Activated CD4-positive, alpha-beta T cell treated with anti-CD3 and anti-CD28 coated beads, Interleukin-2, Interleukin-4, amounts not matched to agents 100 ng/mL and 50 ng/mL, durations not matched to agents 16 hours and 8 hours (primary cell): ENCODE results near the gene RAPSN.

Experiments used
- DNase-seq: peaks from one replicate; pipeline ENCODE4 v3.0.0-alpha.2; 2020; ENCODE audit warnings: low spot score

RAPSN gene

DNA sequence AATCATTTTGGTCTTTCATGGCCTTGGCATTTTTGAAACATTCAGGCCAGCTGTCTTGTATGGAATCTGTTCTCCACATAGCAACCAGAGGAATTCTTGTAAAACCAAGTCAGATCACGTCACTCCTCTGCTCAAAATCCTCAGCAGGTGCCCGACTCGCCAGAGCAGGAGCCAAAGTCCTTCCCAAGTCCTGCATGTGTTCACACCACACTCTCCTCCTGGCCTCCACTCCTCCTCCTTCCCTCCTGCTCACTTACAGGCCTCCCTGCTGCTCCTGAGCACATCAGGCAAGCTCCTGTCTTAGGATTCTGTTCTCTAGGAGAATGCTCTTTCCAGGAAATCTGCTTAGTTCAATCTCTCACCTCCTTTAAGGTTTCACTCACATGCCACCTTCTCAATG lies 15.8 kb downstream of the RAPSN start:
- DNase-seq = no peak

DNA sequence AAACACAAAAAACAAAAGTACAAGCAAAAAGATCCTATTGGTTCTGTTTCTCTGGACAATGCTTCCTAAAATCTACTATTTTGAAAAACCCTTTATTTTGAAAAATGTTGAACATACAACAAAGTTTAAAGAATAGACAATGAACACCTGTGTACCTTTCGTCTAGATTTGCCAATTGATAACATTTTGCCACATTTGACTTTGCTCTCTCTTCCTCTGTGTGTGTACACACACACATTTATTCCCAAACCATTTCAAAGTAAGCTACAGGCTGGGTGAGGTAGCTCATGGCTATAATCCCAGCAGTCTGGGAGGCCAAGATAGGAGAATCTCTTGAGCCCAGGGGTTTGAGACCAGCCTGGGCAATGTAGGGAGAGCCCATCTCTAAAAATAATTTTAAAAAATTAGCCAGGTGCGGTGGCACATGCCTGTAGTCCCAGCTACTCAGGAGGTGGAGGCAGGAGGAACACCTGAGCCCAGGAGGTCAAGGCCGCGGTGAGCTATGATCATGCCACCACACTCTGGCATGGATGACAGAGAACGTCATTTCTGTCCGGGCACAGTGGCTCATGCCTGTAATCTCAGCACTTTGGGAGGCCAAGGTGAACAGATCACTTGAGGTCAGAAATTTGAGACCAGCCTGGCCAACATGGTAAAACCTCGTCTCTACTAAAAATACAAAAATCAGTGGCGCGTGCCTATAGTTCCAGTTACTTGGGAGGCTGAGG lies 17.4 kb downstream of the RAPSN start:
- no peak for DNase-seq

DNA sequence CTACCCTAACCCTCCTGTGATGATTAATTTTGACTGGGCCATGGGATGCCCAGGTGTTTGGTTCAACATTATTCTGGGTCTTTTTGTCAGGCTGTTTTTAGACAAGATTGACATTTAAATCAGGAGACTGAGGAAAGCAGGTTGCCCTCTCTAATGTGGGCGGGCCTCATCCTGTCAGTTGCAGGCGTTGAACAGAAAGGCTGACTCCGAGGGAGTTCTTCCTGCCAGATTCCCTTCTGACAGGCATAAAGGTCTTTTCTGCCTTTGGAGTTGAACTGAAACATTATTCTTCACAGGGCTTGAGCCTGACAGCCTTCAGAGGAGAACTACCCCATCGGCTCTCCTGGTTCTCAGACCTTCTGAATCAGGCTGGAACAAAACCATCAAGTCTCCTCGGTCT lies 18.4 kb downstream of the RAPSN start:
- DNase-seq = no peak

DNA sequence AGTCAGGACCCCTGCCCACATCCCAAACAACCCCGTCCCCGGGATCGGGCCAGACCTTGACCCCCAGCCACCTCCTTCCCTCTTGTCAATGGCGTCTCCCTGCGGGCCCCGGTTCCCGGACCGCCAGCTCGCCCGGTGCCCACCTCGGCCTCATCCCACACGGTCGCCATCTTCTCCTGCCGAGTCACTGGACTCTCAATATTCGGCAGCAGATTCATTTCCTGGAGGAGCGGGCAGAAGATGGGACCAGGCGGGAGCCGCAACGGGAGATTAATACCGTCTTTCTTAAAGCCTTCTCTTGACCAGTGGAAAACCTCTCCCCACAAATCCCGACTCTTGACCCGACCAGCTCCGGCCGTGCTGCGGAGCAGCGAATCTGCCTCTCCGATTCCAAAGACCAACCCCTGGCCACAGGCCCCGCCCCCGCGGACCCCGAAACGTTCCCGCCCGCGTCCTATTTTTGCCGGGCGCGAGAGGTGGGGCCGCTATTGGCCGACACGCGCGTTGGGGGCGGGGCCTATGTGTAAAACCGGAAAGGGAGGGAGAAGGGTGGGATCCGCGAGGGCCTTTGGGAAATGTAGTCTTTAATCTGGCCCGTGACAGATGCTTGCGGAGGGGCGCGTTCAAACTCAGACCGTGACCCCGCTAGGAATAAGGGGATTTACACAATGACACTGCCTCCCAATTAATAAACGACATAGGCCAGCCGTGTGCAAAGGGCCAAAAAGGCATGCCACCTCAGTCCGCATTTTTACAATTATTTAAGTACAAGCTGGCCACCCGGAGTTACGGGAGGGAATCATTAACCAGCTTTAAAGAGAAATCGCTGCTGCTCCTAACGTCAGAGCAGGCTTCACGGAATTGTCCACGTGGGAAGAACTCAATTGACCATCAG lies 22.6 kb downstream of the RAPSN start, which contains the start of gene PSMC3:
PSMC3 (minus strand) TSS at position 378 of the 895 bp plus-strand sequence; CDS start at position 218, 160 bp downstream.
- peak; percentile 99 for DNase-seq

DNA sequence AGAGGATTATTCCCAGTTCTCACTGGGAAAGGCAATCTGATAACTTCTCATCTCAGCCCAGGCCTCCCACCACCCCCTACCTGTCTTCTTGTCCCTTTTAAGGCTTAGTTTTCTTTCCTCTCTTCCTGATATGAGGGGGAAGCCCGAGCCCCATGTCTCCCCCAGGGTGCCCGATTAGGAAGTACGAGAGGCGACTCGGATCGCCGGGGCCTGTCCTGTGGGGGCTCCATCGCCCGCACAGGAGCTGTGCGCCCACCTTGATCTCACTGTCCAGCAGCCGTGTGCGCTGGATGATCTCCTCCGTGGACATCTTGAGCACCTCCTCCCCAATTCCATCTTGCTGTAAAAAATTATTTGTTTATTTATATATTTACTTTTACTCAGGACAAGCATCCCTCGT lies 23.3 kb downstream of the RAPSN start:
- no peak for DNase-seq

DNA sequence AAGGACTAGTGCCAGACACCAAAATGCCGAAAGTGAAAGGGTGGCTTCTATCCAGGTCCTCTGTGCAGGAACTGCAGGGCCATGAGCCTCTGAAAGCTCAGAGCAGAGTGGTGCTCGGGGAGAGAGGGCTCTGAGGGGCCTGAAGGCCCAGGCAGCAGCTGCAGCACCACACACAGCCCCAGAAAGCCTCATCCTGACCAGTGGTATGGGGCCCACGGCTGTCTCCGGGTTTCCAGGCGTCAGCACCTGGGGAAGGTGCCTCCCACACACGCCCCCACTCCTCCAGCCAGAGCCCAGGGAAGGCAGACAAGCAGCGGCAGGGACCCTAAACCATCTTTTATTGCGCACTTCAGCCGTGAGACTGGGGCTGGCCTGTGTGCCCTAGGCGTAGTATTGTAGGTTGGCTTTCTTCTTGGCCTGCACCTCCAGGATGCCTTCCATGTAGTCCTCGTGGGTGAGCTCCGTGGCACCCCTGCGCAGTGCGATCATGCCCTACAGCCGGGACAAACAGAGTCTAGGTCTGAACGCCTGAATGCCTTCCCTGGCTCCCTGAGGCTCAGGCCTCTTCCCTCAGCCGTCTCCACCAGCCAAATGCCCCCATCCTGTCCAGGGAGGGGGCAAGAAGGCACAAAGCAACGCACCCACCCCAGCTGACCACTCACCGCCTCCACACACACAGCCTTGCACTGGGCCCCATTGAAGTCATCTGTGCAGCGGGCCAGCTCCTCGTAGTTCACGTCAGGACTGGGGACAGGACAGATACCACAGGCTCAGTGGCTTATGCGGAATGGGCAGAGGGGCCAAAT lies 30.3 kb downstream of the RAPSN start:
- no peak for DNase-seq

DNA sequence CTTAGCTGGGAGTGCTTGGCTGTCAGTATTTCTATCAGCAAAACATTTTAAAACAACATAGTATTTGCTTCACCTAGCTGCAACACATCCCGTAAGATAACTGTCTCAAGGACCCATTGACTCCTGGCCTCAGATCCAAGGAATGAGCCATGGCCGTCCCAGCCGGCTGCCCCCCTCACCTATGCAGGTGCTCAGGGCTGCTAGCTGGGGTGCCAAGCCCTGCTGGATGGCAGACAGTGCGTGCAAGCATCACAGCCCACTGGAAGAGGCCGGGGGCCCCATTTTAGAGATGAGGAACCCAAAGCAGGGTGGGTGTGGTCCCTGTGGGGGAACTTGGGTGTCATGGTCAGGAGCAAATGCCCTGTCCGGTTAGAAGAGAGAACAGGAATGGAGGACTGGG lies 31.2 kb downstream of the RAPSN start:
- no peak for DNase-seq

DNA sequence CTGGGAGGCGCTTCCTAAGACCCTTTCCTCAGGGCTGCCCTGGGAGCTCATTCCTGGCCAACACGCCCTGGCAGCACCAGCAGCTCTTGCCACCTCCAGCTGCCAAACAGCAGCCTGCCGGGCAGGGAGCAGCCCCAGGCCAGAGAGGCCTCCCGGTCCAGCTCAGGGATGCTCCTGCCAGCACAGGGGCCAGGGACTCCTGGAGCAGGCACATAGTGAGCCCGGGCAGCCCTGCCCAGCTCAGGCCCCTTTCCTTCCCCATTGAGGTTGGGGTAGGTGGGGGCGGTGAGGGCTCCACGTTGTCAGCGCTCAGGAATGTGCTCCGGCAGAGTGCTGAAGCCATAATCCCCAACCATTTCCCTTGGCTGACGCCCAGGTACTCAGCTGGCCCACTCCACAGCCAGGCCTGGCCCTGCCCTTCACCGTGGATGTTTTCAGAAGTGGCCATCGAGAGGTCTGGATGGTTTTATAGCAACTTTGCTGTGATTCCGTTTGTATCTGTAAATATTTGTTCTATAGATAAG lies 32.9 kb downstream of the RAPSN start:
- DNase-seq = no peak

DNA sequence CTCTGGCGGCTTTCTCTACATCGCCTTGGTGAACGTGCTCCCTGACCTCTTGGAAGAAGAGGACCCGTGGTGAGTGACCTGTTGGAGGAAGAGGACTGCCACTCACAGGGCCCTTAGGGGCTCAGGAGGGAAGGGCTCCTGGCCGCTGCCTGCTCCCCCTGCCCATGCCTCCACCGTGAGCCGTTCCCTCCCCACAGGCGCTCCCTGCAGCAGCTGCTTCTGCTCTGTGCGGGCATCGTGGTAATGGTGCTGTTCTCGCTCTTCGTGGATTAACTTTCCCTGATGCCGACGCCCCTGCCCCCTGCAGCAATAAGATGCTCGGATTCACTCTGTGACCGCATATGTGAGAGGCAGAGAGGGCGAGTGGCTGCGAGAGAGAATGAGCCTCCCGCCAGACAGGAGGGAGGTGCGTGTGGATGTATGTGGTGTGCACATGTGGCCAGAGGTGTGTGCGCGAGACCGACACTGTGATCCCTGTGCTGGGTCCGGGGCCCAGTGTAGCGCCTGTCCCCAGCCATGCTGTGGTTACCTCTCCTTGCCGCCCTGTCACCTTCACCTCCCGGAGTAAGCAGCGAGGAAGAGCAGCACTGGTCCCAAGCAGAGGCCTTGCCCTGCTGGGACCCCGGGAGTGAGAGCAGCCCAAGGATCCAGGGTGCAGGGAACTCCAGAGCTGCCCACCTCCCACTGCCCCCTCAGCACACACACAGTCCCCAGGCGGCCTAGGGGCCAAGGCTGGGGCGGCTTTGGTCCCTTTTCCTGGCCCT lies 33.7 kb downstream of the RAPSN start:
- no peak for DNase-seq

DNA sequence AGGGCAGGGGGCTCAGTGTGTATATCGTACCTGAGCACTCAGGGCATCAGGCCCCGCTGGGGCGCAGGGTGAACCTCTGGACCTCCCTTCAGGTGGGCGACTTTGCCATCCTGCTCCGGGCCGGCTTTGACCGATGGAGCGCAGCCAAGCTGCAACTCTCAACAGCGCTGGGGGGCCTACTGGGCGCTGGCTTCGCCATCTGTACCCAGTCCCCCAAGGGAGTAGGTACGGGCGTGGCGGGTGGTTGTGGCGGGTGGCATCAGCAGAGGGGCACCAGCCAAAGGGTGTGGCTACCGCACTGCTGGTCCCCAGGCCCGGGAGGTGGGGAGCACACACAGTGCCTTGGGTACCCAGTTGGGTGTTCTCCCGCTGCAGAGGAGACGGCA lies 34.3 kb downstream of the RAPSN start:
- no peak for DNase-seq

DNA sequence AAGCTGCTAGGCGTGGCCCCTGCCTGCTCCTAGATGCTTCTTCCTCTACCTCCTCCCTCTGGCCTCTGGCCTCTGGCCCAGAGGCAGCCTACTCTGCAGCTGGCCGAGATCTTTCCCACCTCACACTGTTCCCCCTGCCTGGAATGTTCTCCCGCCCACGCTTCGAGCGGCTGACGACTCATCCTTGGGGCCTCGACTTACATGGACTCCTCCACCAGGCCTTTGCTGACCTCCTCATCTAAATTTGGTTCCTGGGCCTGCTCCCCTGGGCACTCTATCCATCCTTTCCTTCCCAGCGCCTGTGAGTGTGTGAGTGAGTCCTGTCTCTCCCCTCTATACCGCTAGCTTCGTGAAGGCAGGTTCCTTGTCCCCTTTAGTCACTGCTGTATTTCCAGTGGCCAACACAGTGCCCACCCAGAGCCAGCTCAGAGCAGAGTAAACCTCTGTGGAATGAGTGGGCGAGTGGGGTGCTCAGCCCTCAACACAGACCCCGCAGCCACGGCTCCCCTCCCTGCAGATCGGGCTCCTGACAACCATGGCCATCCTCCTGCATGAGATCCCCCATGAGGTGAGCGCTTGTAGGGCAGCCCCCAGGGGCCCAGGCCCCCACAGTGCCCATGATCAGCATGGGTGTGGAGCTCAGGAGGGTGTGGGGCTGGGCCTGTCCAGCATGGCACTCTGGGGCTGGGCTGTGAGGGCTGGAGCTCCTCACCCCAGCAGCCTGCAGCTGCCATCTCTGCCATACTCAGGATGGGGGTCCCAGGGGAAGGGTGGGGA lies 34.8 kb downstream of the RAPSN start:
- no peak for DNase-seq

DNA sequence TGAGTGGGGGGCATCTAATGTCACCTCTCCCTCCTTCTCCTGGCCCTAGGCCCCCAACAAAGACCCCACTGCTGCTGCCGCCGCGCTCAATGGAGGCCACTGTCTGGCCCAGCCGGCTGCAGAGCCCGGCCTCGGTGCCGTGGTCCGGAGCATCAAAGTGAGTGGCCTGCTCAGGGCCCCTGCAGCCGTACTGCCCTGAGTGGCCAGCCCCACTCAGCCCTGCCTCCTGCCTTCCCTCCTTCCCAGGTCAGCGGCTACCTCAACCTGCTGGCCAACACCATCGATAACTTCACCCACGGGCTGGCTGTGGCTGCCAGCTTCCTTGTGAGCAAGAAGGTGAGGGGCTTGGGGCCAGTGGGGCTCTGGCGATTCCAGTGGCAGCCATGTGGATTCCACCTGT lies 35.6 kb downstream of the RAPSN start:
- DNase-seq = no peak

DNA sequence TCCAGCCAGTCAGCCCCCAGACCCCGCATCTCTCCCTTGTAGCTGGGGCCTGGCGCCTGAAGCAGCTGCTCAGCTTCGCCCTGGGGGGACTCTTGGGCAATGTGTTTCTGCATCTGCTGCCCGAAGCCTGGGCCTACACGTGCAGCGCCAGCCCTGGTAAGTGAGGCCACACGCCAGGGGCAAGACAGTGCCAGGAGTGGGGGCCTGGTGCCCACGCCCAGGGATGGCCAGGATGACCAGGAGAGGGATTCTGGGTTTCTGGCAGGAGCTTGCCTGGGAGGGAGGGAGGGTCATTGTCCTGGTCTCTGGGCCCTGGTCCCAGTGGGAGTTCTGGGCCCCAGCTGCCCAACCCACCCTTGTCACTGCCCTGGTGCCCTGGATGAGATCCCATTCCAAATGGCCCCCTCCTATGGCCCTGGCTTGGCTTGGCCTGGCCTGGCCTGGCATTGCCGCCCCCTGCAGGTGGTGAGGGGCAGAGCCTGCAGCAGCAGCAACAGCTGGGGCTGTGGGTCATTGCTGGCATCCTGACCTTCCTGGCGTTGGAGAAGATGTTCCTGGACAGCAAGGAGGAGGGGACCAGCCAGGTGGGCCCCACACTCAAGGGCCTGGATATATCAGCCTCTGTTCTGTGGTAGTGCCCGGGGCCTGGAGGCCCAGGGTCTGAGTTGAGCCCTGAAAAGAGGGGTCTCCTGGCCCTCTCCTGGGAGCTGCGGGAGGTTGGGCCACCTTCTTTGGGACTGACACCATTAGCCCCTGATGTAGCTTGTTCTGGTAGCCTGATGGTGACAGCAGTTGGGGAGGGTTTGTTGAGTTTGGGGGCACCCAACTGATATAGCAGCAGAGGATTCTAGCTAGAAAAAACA lies 36.8 kb downstream of the RAPSN start:
- peak; percentile 61 for DNase-seq

DNA sequence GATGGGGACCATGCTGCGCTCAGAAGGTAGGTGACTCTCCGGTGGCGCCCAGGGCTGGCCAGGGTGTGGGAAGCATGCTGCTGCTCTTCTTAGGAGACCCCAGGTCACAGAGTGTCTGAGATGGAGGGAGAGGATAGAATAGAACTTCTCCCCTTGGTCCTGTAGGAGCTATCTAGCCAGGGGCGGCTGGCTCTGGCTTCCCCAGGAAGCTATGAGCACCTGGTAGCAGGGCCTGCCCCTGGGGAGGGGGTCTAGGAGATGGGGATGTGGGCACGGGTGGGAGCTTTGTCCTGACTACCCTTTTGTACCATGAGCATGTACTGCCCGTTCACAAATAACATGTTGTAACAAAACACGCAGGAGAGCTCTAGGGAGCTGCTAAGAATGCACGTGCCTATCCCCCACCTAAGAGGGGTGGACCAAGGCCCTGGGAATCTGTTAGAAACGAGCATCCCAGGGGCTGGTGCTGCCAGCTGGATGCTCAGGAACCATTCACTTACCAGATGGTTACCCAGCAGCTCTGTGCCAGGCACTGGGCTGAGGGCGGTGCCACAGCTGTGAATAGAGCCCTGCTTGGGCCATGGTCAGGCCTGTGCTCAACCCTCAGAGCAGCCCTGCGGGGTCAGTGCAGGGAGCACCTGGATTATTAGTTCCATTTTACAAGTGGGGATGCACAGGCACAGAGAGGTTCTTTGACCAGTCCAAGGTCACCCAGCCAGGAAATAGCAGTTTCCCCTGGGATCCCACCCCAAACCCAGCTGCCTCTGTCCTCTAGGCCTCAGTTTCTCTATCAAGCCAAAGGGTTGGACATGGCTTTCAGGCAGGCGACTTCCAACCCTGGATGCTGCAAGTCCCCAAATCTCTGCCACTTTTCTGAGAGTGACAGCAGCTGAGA lies 38.3 kb downstream of the RAPSN start:
- no peak for DNase-seq

DNA sequence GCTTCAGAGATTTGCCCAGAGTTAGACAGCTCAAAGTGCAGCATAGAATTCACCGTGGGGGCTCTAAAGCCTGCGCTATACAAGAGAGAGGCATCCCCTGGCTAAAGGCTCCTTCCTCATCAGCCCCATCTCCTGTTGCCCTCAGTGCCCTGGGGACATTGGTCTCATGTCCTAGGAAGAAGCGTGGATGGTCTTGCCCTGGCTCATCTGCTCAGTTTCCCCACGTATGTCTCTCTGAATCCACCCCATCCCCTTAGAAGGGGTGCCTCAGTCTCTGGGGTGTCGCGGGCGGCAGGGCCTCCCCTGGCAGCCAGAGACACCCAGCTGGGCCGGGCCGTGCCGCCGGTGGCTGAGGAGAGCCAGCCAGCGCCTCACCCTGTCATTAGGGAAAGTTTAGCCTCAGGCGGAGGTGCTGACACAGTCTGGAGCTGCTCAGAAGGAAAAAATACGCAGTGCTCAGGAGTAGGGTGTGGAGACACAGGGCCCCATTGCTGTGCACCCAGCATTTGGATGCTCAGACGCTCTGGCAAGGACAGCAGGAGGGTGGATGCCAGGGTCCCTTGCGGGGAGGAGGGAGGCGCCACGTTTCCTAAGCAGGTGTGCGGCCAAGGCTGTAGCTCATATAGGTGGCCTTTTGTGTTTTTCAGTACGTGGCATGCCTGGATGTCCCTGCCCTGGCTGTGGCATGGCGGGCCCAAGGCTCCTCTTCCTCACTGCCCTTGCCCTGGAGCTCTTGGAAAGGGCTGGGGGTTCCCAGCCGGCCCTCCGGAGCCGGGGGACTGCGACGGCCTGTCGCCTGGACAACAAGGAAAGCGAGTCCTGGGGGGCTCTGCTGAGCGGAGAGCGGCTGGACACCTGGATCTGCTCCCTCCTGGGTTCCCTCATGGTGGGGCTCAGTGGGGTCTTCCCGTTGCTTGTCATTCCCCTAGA lies 39.2 kb downstream of the RAPSN start:
- no peak for DNase-seq

DNA sequence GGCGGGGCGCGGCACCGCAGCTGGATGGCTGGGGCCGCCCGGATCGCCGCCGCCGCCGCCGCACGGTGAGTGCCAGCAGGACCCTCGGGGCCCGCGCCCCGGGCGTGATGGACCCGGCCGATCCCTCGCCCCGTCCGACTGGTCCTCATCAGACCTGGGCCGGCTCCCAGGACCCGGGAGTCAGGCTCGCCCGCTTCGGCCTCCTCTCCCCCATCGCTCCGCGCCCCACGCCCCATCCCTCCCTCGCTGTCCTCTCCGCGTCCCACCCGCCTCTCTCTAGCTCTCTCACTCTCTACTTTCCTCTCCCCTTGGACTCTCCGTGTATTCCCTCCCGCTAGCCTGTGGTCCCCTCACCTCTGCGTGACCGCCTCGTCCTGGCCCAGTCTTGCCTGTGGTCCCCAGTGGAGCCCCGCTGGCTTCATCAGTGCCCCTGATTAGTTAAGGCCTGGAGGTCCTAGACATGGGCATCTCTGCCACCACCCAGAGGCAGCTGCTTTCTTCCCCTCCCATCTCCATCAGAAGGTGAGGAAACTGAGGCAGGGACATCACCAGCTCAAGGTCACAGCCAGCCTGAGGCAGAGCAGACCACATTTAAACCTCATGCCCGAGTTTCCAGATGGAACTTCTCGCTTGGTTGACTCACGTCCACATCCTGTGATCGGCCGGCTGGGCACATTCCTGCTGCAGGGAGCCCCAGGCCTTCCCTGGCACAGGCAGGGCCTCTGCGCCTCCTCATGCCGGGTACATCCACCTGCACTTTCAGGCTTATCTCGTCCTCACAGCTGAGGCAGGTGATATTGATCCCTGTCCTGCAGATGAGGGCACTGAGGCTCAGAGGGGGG lies 40.1 kb downstream of the RAPSN start:
- DNase-seq = no peak
